Vagina (tissue), 2 donors: Measurements from ENCODE around the gene WTIP. TPM values are rescaled to one million over a fixed set of nuclear protein-coding genes. Genes with fewer than 3 reads are reported as not detected.

Source experiments
- DNase-seq, 2 donors: peaks; one replicate each; pipeline ENCODE4 v3.0.0-alpha.2; 2017; ENCODE audit errors: extremely low spot score in 2 of 2
- H3K27ac ChIP-seq: fragments of 200-600 bp; sonication (generic); one replicate; pipeline ENCODE4 v1.5.1; 2019
- H3K27me3 ChIP-seq: fragments of 200-600 bp; sonication (generic); one replicate; pipeline ENCODE4 v1.5.1; 2019
- H3K36me3 ChIP-seq, 2 donors: fragments of 200-600 bp; sonication (generic); one replicate each; pipeline ENCODE4 v1.5.1; 2017 to 2019
- H3K4me1 ChIP-seq: fragments of 200-600 bp; sonication (generic); one replicate; pipeline ENCODE4 v1.5.1; 2019
- H3K4me3 ChIP-seq, 2 donors: fragments of 200-600 bp; sonication (generic); 1 replicate in 1 of 2; 2 replicates in 1 of 2; pipeline ENCODE4 v1.5.1; 2016 to 2019
- H3K9me3 ChIP-seq: fragments of 200-600 bp; sonication (generic); one replicate; pipeline ENCODE4 v1.5.1; 2019
- CTCF ChIP-seq, 3 experiments: fragments of 450-650 bp in 2 of 3; fragments of 200-600 bp in 1 of 3; sonication (generic) in 1 of 3; IDR thresholded peaks; one replicate each; pipeline ENCODE4 v1.5.1; 2017 to 2019; ENCODE audit warnings: antibody characterized with exemption in 3 of 3, mild to moderate bottlenecking in 2 of 3, moderate library complexity in 2 of 3
- POLR2A ChIP-seq, 2 donors: fragments of 450-650 bp; IDR thresholded peaks; one replicate each; pipeline ENCODE4 v1.6.1; 2017; ENCODE audit warnings: antibody characterized with exemption in 2 of 2, mild to moderate bottlenecking in 2 of 2, moderate library complexity in 2 of 2
- POLR2AphosphoS5 ChIP-seq, 2 donors: sonication (generic); formaldehyde crosslinking; IDR thresholded peaks; one replicate each; pipeline ENCODE4 v1.9.0; 2017; ENCODE audit warnings: antibody characterized with exemption in 2 of 2, mild to moderate bottlenecking in 2 of 2, low read depth in 1 of 2; ENCODE audit not compliant: insufficient read depth in 1 of 2
- intact Hi-C: fragments of 100-400 bp; cut with DNase I; formaldehyde crosslinking; loops from one replicate; pipeline ENCODE4 v1.15.1; 2023
- total RNA-seq: library from RNA; depleted of rRNA; stranded (reverse); fragments of >200 nt; gene quantifications from one replicate; pipeline ENCODE4 v1.2.3, GENCODE V29; 2016

Gene WTIP
- total RNA-seq, 1 donor from 2014 or later: 7.6 TPM

DNA sequence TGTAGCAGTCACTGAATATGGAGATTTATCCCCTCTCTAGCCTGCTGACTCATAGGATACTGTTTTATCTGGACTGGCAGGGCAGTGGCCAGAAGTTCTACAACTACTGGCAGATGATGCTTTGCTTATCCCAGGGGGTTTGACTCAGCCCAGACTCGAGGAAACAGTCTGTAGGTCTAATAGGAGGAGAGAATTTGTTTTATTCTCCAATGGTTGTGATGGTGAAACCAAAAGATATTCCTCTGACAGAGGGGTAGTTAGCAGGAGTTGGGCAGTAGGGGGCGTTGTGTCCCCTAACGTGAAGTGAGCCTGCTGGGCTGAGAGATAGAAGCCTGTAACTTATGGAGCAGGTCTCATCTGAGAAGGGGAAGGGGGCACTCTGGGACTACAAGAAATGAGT, 74.9 kb downstream of the WTIP start:
- no peak for TF ChIP-seq POLR2A (IDR thresholded peaks at IDR 0.05)
- TF ChIP-seq POLR2AphosphoS5 (IDR thresholded peaks at IDR 0.05; ENCODE audit: insufficient read depth in 1 of 2, low read depth in 1 of 2): no peak
- no peak for TF ChIP-seq CTCF (IDR thresholded peaks at IDR 0.05)
- intact Hi-C loops: no loop called here

GRCh38 chr19:34559045-34559444, 77.5 kb downstream of the WTIP start:
- Histone ChIP-seq H3K4me1 (no peaks in the 10 kb centered on the region), H3K27ac (no peak overlapping the region), H3K27me3 (no peaks in the 10 kb centered on the region), H3K4me3 (no peak overlapping the region), H3K36me3 (no peaks in the 10 kb centered on the region), H3K9me3 (no peaks in the 10 kb centered on the region)
- no peak for TF ChIP-seq POLR2AphosphoS5 (IDR thresholded peaks at IDR 0.05; ENCODE audit: insufficient read depth in 1 of 2, low read depth in 1 of 2)
- no peak for TF ChIP-seq CTCF (IDR thresholded peaks at IDR 0.05)
- TF ChIP-seq POLR2A (IDR thresholded peaks at IDR 0.05): no peak
- intact Hi-C loops: no loop called here
- no peak for DNase-seq

More for the DNA sequence above, 74.9 kb downstream of the WTIP start:
- H3K4me1 ChIP-seq: no peaks in the 10 kb centered on the region
- no peaks in the 10 kb centered on the region for H3K9me3 ChIP-seq
- no peaks in the 10 kb centered on the region for H3K36me3 ChIP-seq
- no peak overlapping the region for H3K27ac ChIP-seq
- H3K4me3 ChIP-seq: no peak overlapping the region
- H3K27me3 ChIP-seq: no peaks in the 10 kb centered on the region
- no peak for DNase-seq

DNA sequence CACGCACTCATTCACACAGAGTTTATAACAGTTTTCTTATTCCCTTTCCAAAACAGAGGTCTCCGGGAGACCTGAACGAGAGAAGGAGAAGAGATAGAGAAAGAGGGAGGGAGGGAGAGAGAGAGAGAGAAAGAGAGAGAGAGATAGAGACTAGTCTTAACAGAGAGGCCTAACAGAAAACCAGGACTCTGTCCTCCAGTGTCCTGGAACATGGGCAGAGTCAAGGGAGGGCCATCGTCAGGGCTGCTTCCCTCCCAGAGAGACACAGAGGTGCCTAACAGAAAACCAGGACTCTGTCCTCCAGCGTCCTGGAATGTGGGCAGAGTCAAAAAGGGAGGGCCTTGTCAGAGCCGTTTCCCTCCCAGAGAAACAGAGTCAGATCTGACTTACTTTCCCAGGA, 78.7 kb downstream of the WTIP start:
- TF ChIP-seq CTCF (IDR thresholded peaks at IDR 0.05) (no peak), POLR2AphosphoS5 (IDR thresholded peaks at IDR 0.05; ENCODE audit: insufficient read depth in 1 of 2, low read depth in 1 of 2) (no peak), POLR2A (IDR thresholded peaks at IDR 0.05) (no peak)
- Histone ChIP-seq H3K36me3 (no peaks in the 10 kb centered on the region), H3K4me3 (no peak overlapping the region), H3K9me3 (no peaks in the 10 kb centered on the region), H3K27ac (no peak overlapping the region), H3K27me3 (no peaks in the 10 kb centered on the region), H3K4me1 (no peaks in the 10 kb centered on the region)
- no peak for DNase-seq
- intact Hi-C loops: no loop called here

Other genes with a start within 250 kb of the WTIP start
- gene GARRE1, start 227.2 kb upstream of the WTIP start, total RNA-seq: 28.5 TPM
- 201 TPM for gene GPI, start 116.6 kb upstream of the WTIP start, total RNA-seq
- 10.8 TPM for gene PDCD2L, start 77.4 kb upstream of the WTIP start, total RNA-seq
- gene UBA2, start 53.4 kb upstream of the WTIP start, total RNA-seq: 84.5 TPM
- 0.49 TPM for gene SCGB2B2, start 195.4 kb downstream of the WTIP start, total RNA-seq
- gene ZNF302, start 195.9 kb downstream of the WTIP start, total RNA-seq: 17.2 TPM